WERI-Rb-1 (cell line): Measurements from ENCODE around the gene MAPKAP1.

Experiments
- DNase-seq: peaks from one replicate; pipeline ENCODE4 v3.0.0-alpha.2; 2020
- H3K27ac ChIP-seq: fragments of 250-450 bp; sonication (Bioruptor Pico); 2 replicates; pipeline ENCODE4 v1.5.1; 2020; ENCODE audit warnings: mild to moderate bottlenecking, moderate library complexity
- H3K27me3 ChIP-seq: fragments of 250-450 bp; sonication (Bioruptor Pico); 2 replicates; pipeline ENCODE4 v1.5.1; 2021; ENCODE audit warnings: mild to moderate bottlenecking, low read depth, moderate library complexity; ENCODE audit not compliant: insufficient read depth, severe bottlenecking
- H3K36me3 ChIP-seq: fragments of 250-450 bp; sonication (Bioruptor Pico); 2 replicates; pipeline ENCODE4 v1.5.1; 2020; ENCODE audit warnings: mild to moderate bottlenecking, moderate library complexity
- H3K4me3 ChIP-seq: 2 replicates; pipeline ENCODE4 v1.5.1; 2011; ENCODE audit warnings: low read depth, mild to moderate bottlenecking, control low read depth, low read length
- H3K9me3 ChIP-seq: fragments of 250-450 bp; sonication (Bioruptor Pico); 2 replicates; pipeline ENCODE4 v1.5.1; 2021; ENCODE audit warnings: mild to moderate bottlenecking, moderate library complexity; ENCODE audit not compliant: severe bottlenecking
- CTCF ChIP-seq: IDR thresholded peaks from 2 replicates; pipeline ENCODE4 v1.5.1; 2011; ENCODE audit warnings: low read depth, mild to moderate bottlenecking, control low read depth, inconsistent platforms, low read length

The MAPKAP1 gene

GRCh38 chr9:125455876-125456275 lies 251.1 kb downstream of the MAPKAP1 start:
- H3K4me3 ChIP-seq: no peak overlapping the region
- peaks cover 12% of the 10 kb centered on the region for H3K36me3 ChIP-seq
- H3K27me3 ChIP-seq: no peaks in the 10 kb centered on the region
- no peak for DNase-seq
- peaks cover 18% of the 10 kb centered on the region for H3K9me3 ChIP-seq
- no peak overlapping the region for H3K27ac ChIP-seq
- no peak for TF ChIP-seq CTCF

- H3K27me3 ChIP-seq: no peaks in the 10 kb centered on the region
- H3K36me3 ChIP-seq: peaks cover 12% of the 10 kb centered on the region
- no peak overlapping the region for H3K27ac ChIP-seq
- DNase-seq: no peak
- H3K4me3 ChIP-seq: no peak overlapping the region
- H3K9me3 ChIP-seq: peaks cover 18% of the 10 kb centered on the region
- TF ChIP-seq CTCF: no peak
Measured at GRCh38 chr9:125455132-125455531, 251.9 kb downstream of the MAPKAP1 start.

- Histone ChIP-seq H3K36me3 (peaks cover 9% of the 10 kb centered on the region), H3K27ac (no peak overlapping the region), H3K4me3 (no peak overlapping the region), H3K27me3 (no peaks in the 10 kb centered on the region), H3K9me3 (no peaks in the 10 kb centered on the region)
- TF ChIP-seq CTCF: no peak
- DNase-seq: no peak
Measured at GRCh38 chr9:125447202-125447802, 259.7 kb downstream of the MAPKAP1 start.

- no peaks in the 10 kb centered on the region for H3K9me3 ChIP-seq
- H3K27ac ChIP-seq: no peak overlapping the region
- H3K4me3 ChIP-seq: no peak overlapping the region
- DNase-seq: no peak
- peaks cover 5% of the 10 kb centered on the region for H3K36me3 ChIP-seq
- no peak for TF ChIP-seq CTCF
- no peaks in the 10 kb centered on the region for H3K27me3 ChIP-seq
Measured at GRCh38 chr9:125446561-125447094, 260.4 kb downstream of the MAPKAP1 start.

GRCh38 chr9:125444956-125445506 lies 262.0 kb downstream of the MAPKAP1 start:
- DNase-seq: no peak
- Histone ChIP-seq H3K4me3 (no peak overlapping the region), H3K27ac (no peak overlapping the region), H3K36me3 (peaks cover 8% of the 10 kb centered on the region), H3K27me3 (no peaks in the 10 kb centered on the region), H3K9me3 (no peaks in the 10 kb centered on the region)
- TF ChIP-seq CTCF: no peak

- no peak overlapping the region for H3K4me3 ChIP-seq
- H3K27me3 ChIP-seq: no peaks in the 10 kb centered on the region
- no peak overlapping the region for H3K27ac ChIP-seq
- no peak for DNase-seq
- TF ChIP-seq CTCF: no peak
- H3K9me3 ChIP-seq: no peaks in the 10 kb centered on the region
- peaks cover 9% of the 10 kb centered on the region for H3K36me3 ChIP-seq
Measured at GRCh38 chr9:125444166-125444565, 262.8 kb downstream of the MAPKAP1 start.
